SU-DHL-6 (cell line): ENCODE data around the gene CIT.

ENCODE experiments used
- CTCF ChIP-seq: fragments of 200-600 bp; sonication (generic); IDR thresholded peaks from one replicate; pipeline ENCODE4 v1.5.1; 2017; ENCODE audit warnings: antibody characterized with exemption, mild to moderate bottlenecking, low read length, moderate library complexity; ENCODE audit not compliant: insufficient read depth, poor library complexity, severe bottlenecking
- EZH2phosphoT487 ChIP-seq: fragments of 200-600 bp; sonication (generic), shearing (Covaris generic); conservative IDR thresholded peaks from 2 replicates; pipeline ENCODE4 v1.6.1; 2018; ENCODE audit warnings: mild to moderate bottlenecking, antibody characterized with exemption, low read length, moderate library complexity, mixed read lengths

GRCh38 chr12:119758234-119758633, 118.9 kb downstream of the CIT start:
- TF ChIP-seq CTCF (no peak), EZH2phosphoT487 (no peak)
